ENCODE results near the gene GNGT1.

DNA sequence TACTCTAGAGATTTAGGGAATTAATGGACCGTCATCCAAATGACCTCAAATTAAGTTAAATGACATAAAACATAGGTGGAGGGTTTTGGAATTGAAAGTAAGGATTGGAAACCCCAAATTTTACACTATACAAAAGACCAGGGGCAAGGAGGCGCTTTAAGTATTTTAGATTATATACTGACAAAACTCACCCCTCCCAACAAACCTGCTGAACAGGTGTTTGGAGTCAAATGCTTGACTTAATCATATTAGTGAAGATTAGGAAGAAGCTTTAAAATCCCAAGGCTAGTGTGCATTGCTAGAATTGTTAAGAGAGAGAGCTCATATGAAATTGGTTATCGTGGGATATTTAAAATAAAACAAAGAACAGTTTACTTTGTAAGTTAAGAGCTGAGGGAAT lies at the start of gene GNGT1:
- TF ChIP-seq, protein P1, sequence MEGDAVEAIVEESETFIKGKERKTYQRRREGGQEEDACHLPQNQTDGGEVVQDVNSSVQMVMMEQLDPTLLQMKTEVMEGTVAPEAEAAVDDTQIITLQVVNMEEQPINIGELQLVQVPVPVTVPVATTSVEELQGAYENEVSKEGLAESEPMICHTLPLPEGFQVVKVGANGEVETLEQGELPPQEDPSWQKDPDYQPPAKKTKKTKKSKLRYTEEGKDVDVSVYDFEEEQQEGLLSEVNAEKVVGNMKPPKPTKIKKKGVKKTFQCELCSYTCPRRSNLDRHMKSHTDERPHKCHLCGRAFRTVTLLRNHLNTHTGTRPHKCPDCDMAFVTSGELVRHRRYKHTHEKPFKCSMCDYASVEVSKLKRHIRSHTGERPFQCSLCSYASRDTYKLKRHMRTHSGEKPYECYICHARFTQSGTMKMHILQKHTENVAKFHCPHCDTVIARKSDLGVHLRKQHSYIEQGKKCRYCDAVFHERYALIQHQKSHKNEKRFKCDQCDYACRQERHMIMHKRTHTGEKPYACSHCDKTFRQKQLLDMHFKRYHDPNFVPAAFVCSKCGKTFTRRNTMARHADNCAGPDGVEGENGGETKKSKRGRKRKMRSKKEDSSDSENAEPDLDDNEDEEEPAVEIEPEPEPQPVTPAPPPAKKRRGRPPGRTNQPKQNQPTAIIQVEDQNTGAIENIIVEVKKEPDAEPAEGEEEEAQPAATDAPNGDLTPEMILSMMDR (IDR thresholded peaks at IDR 0.05; ENCODE audit: poor library complexity, severe bottlenecking) = no peak
- TF ChIP-seq, protein P2, sequence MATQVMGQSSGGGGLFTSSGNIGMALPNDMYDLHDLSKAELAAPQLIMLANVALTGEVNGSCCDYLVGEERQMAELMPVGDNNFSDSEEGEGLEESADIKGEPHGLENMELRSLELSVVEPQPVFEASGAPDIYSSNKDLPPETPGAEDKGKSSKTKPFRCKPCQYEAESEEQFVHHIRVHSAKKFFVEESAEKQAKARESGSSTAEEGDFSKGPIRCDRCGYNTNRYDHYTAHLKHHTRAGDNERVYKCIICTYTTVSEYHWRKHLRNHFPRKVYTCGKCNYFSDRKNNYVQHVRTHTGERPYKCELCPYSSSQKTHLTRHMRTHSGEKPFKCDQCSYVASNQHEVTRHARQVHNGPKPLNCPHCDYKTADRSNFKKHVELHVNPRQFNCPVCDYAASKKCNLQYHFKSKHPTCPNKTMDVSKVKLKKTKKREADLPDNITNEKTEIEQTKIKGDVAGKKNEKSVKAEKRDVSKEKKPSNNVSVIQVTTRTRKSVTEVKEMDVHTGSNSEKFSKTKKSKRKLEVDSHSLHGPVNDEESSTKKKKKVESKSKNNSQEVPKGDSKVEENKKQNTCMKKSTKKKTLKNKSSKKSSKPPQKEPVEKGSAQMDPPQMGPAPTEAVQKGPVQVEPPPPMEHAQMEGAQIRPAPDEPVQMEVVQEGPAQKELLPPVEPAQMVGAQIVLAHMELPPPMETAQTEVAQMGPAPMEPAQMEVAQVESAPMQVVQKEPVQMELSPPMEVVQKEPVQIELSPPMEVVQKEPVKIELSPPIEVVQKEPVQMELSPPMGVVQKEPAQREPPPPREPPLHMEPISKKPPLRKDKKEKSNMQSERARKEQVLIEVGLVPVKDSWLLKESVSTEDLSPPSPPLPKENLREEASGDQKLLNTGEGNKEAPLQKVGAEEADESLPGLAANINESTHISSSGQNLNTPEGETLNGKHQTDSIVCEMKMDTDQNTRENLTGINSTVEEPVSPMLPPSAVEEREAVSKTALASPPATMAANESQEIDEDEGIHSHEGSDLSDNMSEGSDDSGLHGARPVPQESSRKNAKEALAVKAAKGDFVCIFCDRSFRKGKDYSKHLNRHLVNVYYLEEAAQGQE (IDR thresholded peaks at IDR 0.05; ENCODE audit: borderline replicate concordance) = no peak
